GM23338 (cell line): ENCODE data around the gene LRCH3. TPM values are rescaled to one million over a fixed set of nuclear protein-coding genes. Genes with fewer than 3 reads are reported as not detected.

Source experiments
- ATAC-seq: fragments of 200-7000 bp; cut with Tn5 transposase; 3 replicates; pipeline ENCODE4 v1.9.1; 2020
- DNase-seq: peaks from one replicate; pipeline ENCODE4 v3.0.0-alpha.2; 2015; ENCODE audit warnings: low spot score
- H2AFZ ChIP-seq: fragments of 200-600 bp; sonication (generic); 2 replicates; pipeline ENCODE4 v1.8.0; 2016; ENCODE audit warnings: antibody characterized with exemption, mild to moderate bottlenecking, moderate library complexity
- H3F3A ChIP-seq: fragments of 200-600 bp; sonication (generic); replicated peaks from 2 replicates; pipeline ENCODE4 v1.8.0; 2017; ENCODE audit warnings: antibody characterized with exemption, mixed run types, low read depth
- H3K27ac ChIP-seq: fragments of 200-600 bp; sonication (generic); 2 replicates; pipeline ENCODE4 v1.6.1; 2016; ENCODE audit warnings: low read depth
- H3K27me3 ChIP-seq: fragments of 200-600 bp; sonication (generic); 2 replicates; pipeline ENCODE4 v1.8.0; 2016; ENCODE audit warnings: mild to moderate bottlenecking, mixed run types, moderate library complexity; ENCODE audit not compliant: insufficient read depth
- H3K36me3 ChIP-seq: fragments of 200-600 bp; sonication (generic); 2 replicates; pipeline ENCODE4 v1.8.0; 2016; ENCODE audit warnings: mild to moderate bottlenecking; ENCODE audit not compliant: insufficient read depth
- H3K4me1 ChIP-seq: fragments of 200-600 bp; sonication (generic); 2 replicates; pipeline ENCODE4 v1.8.0; 2016; ENCODE audit warnings: mild to moderate bottlenecking, moderate library complexity; ENCODE audit not compliant: insufficient read depth
- H3K4me2 ChIP-seq: fragments of 200-600 bp; sonication (generic); 2 replicates; pipeline ENCODE4 v1.7.1; 2017; ENCODE audit warnings: mixed run types
- H3K4me3 ChIP-seq: fragments of 200-600 bp; sonication (generic); 2 replicates; pipeline ENCODE4 v1.6.1; 2016; ENCODE audit warnings: mixed run types
- H3K79me2 ChIP-seq: fragments of 200-600 bp; sonication (generic); replicated peaks from 2 replicates; pipeline ENCODE4 v1.8.0; 2017; ENCODE audit warnings: mild to moderate bottlenecking; ENCODE audit not compliant: insufficient read depth
- H3K9me2 ChIP-seq: fragments of 200-600 bp; sonication (generic); 2 replicates; pipeline ENCODE4 v1.8.0; 2017; ENCODE audit not compliant: insufficient read depth
- H4K20me1 ChIP-seq: fragments of 200-600 bp; sonication (generic); replicated peaks from 2 replicates; pipeline ENCODE4 v1.8.0; 2017; ENCODE audit warnings: mild to moderate bottlenecking; ENCODE audit not compliant: insufficient read depth
- H3K27ac Mint-ChIP-seq: 2 replicates; pipeline ENCODE4 v1.8.0; 2020; ENCODE audit warnings: inconsistent platforms, mild to moderate bottlenecking, moderate library complexity, mixed read lengths
- H3K27me3 Mint-ChIP-seq: 3 replicates; pipeline ENCODE4 v1.8.0; 2022; ENCODE audit warnings: low read depth, mild to moderate bottlenecking, moderate library complexity, mixed read lengths, inconsistent platforms; ENCODE audit not compliant: insufficient read depth, poor library complexity
- H3K36me3 Mint-ChIP-seq: 3 replicates; pipeline ENCODE4 v1.8.0; 2021; ENCODE audit warnings: low read depth, mild to moderate bottlenecking, inconsistent platforms, moderate library complexity, mixed read lengths
- H3K4me1 Mint-ChIP-seq: 3 replicates; pipeline ENCODE4 v1.8.0; 2020; ENCODE audit warnings: mild to moderate bottlenecking, inconsistent platforms, mixed read lengths
- H3K4me3 Mint-ChIP-seq: 3 replicates; pipeline ENCODE4 v1.8.0; 2021; ENCODE audit warnings: moderate library complexity, mild to moderate bottlenecking, inconsistent platforms, mixed read lengths
- H3K9me3 Mint-ChIP-seq: 3 replicates; pipeline ENCODE4 v1.8.0; 2020; ENCODE audit warnings: moderate library complexity, mild to moderate bottlenecking, inconsistent platforms, mixed read lengths
- CTCF ChIP-seq, 2 experiments: fragments of 200-600 bp in 1 of 2; sonication (generic) in 1 of 2; conservative IDR thresholded peaks; 2 replicates each; pipeline versions ENCODE4 v1.5.1 to v1.6.1; 2016 to 2017; ENCODE audit warnings: antibody characterized with exemption in 2 of 2, low read depth in 2 of 2, mild to moderate bottlenecking in 2 of 2, moderate library complexity in 1 of 2
- EZH2 ChIP-seq: fragments of 200-600 bp; sonication (generic); IDR thresholded peaks from one replicate; pipeline ENCODE4 v1.8.0; 2017; ENCODE audit warnings: antibody characterized with exemption, mild to moderate bottlenecking, low read depth; ENCODE audit not compliant: unreplicated experiment
- EZH2phosphoT487 ChIP-seq: fragments of 200-600 bp; sonication (generic); IDR thresholded peaks from one replicate; pipeline ENCODE4 v1.8.1; 2018; ENCODE audit warnings: antibody characterized with exemption; ENCODE audit not compliant: unreplicated experiment
- JUNB ChIP-seq: IDR thresholded peaks from one replicate; pipeline ENCODE4 v1.6.1; 2016; ENCODE audit warnings: antibody characterized with exemption; ENCODE audit not compliant: unreplicated experiment
- POLR2AphosphoS5 ChIP-seq: IDR thresholded peaks from 2 replicates; pipeline ENCODE4 v1.6.1; 2016; ENCODE audit warnings: antibody characterized with exemption, low read depth
- REST ChIP-seq: IDR thresholded peaks from one replicate; pipeline ENCODE4 v1.6.1; 2018; ENCODE audit warnings: antibody characterized with exemption; ENCODE audit not compliant: unreplicated experiment
- ZNF114 ChIP-seq: fragments of 250-450 bp; sonication (Bioruptor Pico); IDR thresholded peaks from 2 replicates; pipeline ENCODE4 v1.5.0; 2020; ENCODE audit warnings: mild to moderate bottlenecking, moderate library complexity
- ZNF331 ChIP-seq: fragments of 250-450 bp; sonication (Bioruptor Pico); IDR thresholded peaks from 2 replicates; pipeline ENCODE4 v1.5.0; 2020; ENCODE audit warnings: low read depth, mild to moderate bottlenecking, moderate library complexity
- polyA plus RNA-seq: library from polyadenylated mRNA; unstranded; fragments of >200 nt; fragmentation: Nextera tagmentation; extraction: Ambion mirVana; gene quantifications from 2 replicates; pipeline ENCODE4 v1.2.1, GENCODE V29; 2016
- total RNA-seq: library from RNA; depleted of rRNA; stranded (reverse); fragments of >200 nt; shearing (Covaris generic); gene quantifications from 2 replicates; pipeline ENCODE4 v1.2.3, GENCODE V29; 2014
- TF ChIP-seq, protein P1 (sequence below): IDR thresholded peaks from 2 replicates; pipeline ENCODE4 v1.6.1; 2016; ENCODE audit warnings: antibody characterized with exemption

LRCH3 gene
- total and polyA plus RNA-seq, 2 experiments from 2014 or later, result 22.9 to 60.0 TPM

DNA sequence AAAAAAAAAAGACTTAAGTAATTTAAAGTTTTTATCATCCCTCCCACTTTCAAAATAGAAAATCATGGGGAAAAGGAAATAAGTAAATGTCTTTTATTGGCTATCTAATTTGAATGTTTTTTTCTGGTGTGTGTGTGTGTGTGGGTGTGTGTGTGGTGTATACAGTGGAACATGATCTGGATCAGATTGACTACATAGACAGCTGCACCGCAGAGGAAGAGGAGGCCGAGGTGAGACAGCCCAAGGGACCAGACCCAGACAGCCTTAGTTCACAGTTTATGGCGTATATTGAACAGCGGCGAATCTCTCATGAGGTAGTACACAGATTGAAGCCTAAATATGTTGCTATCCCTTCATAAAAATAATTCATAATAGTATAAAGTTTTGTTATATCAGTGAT, 44.5 kb downstream of the LRCH3 start:
- H3K4me2 ChIP-seq, result no peak overlapping the region

More for the DNA sequence above, 44.5 kb downstream of the LRCH3 start:
- Histone ChIP-seq H3K79me2 (no peaks in the 10 kb centered on the region), H3K4me1 (no peaks in the 10 kb centered on the region), H3F3A (no peaks in the 10 kb centered on the region), H3K27ac (no peak overlapping the region; the same call in 1 of the 2 replicates), H2AFZ (no peak overlapping the region), H4K20me1 (no peaks in the 10 kb centered on the region), H3K4me3 (no peak overlapping the region), H3K9me2 (no peaks in the 10 kb centered on the region), H3K36me3 (peaks cover 25% of the 10 kb centered on the region; the same call in 1 of the 2 replicates), H3K27me3 (no peaks in the 10 kb centered on the region)
- Mint-ChIP-seq H3K4me3 (no peak overlapping the region), H3K27ac (no peak overlapping the region), H3K27me3 (no peaks in the 10 kb centered on the region), H3K4me1 (no peaks in the 10 kb centered on the region), H3K9me3 (no peaks in the 10 kb centered on the region), H3K36me3 (peaks cover 57% of the 10 kb centered on the region)
- ATAC-seq, result no peak
- no peak for DNase-seq
- TF ChIP-seq EZH2phosphoT487 (no peak), EZH2 (no peak), CTCF (conservative IDR thresholded peaks at IDR 0.05; ENCODE audit: low read depth in 2 of 2) (no peak), REST (no peak), POLR2AphosphoS5 (no peak), ZNF114 (CRISPR knock-in tag) (no peak), ZNF331 (CRISPR knock-in tag) (no peak), JUNB (no peak)
- TF ChIP-seq, protein P1, sequence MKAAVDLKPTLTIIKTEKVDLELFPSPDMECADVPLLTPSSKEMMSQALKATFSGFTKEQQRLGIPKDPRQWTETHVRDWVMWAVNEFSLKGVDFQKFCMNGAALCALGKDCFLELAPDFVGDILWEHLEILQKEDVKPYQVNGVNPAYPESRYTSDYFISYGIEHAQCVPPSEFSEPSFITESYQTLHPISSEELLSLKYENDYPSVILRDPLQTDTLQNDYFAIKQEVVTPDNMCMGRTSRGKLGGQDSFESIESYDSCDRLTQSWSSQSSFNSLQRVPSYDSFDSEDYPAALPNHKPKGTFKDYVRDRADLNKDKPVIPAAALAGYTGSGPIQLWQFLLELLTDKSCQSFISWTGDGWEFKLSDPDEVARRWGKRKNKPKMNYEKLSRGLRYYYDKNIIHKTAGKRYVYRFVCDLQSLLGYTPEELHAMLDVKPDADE, result no peak
